Liver (tissue), 3 donors: Measurements from ENCODE around the gene NDUFA11.
"Not testable (repeated sequence)": the region's sequence is repeated elsewhere in the genome, so short reads cannot be mapped to it uniquely, and the experiment has no call there.

ENCODE experiments used
- EGR1 ChIP-seq, 2 donors: IDR thresholded peaks; 2 replicates each; pipeline ENCODE4 v1.6.1; 2016 to 2018; ENCODE audit warnings: antibody characterized with exemption in 2 of 2, low read depth in 2 of 2
- GABPA ChIP-seq, 2 donors: IDR thresholded peaks in 1 of 2; conservative IDR thresholded peaks in 1 of 2; 2 replicates each; pipeline ENCODE4 v1.6.1; 2016; ENCODE audit warnings: antibody characterized with exemption in 2 of 2, mild to moderate bottlenecking in 1 of 2, moderate library complexity in 1 of 2
- JUND ChIP-seq, 2 donors: IDR thresholded peaks; 2 replicates each; pipeline ENCODE4 v1.6.1; 2016; ENCODE audit warnings: antibody characterized with exemption in 2 of 2
- SP1 ChIP-seq: IDR thresholded peaks from 2 replicates; pipeline ENCODE4 v1.6.1; 2018; ENCODE audit warnings: antibody characterized with exemption, mild to moderate bottlenecking
- TAF1 ChIP-seq: conservative IDR thresholded peaks from 2 replicates; pipeline ENCODE4 v1.6.1; 2016; ENCODE audit warnings: antibody characterized with exemption, mild to moderate bottlenecking
- YY1 ChIP-seq: IDR thresholded peaks from 2 replicates; pipeline ENCODE4 v1.6.1; 2016; ENCODE audit warnings: antibody characterized with exemption, mild to moderate bottlenecking
- TF ChIP-seq, protein P1 (sequence below): IDR thresholded peaks from 2 replicates; pipeline ENCODE4 v1.6.1; 2016; ENCODE audit warnings: antibody characterized with exemption
- TF ChIP-seq, protein P2 (sequence below): IDR thresholded peaks from 2 replicates; pipeline ENCODE4 v1.6.1; 2016; ENCODE audit warnings: antibody characterized with exemption
- TF ChIP-seq, protein P3 (sequence below): IDR thresholded peaks from 2 replicates; pipeline ENCODE4 v1.6.1; 2016; ENCODE audit warnings: antibody characterized with exemption, mild to moderate bottlenecking
- TF ChIP-seq, protein P4 (sequence below): fragments of 150-350 bp; IDR thresholded peaks from 2 replicates; pipeline ENCODE4 v1.5.1; 2017; ENCODE audit warnings: improper control_type of control experiment, low read depth, low read length; ENCODE audit not compliant: missing input control
- TF ChIP-seq, protein P5 (sequence below): IDR thresholded peaks from 2 replicates; pipeline ENCODE4 v1.6.1; 2016; ENCODE audit warnings: antibody characterized with exemption
- donor health status: healthy.
- donor health status: healthy.

DNA sequence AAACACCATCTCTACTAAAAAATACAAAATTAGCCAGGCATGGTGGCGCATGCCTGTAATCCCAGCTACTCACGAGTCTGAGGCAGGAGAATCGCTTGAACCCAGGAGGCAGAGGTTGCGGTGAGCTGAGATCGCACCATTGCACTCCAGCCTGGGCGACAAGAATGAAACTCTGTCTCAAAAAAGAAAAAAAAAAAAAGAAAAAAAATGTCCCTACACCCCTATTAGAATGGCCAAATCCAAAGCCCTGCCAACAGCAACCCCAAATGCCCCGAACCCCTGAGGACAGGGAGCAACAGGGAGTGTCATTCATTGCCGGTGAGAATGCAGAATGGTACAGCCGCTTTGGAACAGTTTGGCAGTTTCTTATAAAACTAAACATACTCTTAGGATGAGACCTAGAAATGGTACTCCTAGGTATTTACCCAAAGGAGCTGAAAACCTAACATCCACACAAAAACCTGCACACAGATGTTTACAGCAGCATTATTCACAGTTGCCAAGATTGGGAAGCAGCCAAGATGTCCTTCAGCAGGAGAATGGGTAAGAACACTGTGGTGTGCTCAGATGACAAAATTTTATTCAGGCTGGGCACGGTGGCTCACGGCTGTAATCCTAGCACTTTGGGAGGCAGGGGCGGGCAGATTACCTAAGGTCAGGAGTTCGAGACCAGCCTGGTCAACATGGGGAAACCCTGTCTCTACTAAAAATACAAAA lies 20.3 kb downstream of the NDUFA11 start:
- TF ChIP-seq, protein P1, sequence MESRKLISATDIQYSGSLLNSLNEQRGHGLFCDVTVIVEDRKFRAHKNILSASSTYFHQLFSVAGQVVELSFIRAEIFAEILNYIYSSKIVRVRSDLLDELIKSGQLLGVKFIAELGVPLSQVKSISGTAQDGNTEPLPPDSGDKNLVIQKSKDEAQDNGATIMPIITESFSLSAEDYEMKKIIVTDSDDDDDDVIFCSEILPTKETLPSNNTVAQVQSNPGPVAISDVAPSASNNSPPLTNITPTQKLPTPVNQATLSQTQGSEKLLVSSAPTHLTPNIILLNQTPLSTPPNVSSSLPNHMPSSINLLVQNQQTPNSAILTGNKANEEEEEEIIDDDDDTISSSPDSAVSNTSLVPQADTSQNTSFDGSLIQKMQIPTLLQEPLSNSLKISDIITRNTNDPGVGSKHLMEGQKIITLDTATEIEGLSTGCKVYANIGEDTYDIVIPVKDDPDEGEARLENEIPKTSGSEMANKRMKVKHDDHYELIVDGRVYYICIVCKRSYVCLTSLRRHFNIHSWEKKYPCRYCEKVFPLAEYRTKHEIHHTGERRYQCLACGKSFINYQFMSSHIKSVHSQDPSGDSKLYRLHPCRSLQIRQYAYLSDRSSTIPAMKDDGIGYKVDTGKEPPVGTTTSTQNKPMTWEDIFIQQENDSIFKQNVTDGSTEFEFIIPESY = not testable (repeated sequence)
- TF ChIP-seq, protein P2, sequence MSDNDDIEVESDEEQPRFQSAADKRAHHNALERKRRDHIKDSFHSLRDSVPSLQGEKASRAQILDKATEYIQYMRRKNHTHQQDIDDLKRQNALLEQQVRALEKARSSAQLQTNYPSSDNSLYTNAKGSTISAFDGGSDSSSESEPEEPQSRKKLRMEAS = not testable (repeated sequence)
- TF ChIP-seq, protein P3, sequence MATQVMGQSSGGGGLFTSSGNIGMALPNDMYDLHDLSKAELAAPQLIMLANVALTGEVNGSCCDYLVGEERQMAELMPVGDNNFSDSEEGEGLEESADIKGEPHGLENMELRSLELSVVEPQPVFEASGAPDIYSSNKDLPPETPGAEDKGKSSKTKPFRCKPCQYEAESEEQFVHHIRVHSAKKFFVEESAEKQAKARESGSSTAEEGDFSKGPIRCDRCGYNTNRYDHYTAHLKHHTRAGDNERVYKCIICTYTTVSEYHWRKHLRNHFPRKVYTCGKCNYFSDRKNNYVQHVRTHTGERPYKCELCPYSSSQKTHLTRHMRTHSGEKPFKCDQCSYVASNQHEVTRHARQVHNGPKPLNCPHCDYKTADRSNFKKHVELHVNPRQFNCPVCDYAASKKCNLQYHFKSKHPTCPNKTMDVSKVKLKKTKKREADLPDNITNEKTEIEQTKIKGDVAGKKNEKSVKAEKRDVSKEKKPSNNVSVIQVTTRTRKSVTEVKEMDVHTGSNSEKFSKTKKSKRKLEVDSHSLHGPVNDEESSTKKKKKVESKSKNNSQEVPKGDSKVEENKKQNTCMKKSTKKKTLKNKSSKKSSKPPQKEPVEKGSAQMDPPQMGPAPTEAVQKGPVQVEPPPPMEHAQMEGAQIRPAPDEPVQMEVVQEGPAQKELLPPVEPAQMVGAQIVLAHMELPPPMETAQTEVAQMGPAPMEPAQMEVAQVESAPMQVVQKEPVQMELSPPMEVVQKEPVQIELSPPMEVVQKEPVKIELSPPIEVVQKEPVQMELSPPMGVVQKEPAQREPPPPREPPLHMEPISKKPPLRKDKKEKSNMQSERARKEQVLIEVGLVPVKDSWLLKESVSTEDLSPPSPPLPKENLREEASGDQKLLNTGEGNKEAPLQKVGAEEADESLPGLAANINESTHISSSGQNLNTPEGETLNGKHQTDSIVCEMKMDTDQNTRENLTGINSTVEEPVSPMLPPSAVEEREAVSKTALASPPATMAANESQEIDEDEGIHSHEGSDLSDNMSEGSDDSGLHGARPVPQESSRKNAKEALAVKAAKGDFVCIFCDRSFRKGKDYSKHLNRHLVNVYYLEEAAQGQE = not testable (repeated sequence)
- TF ChIP-seq YY1; TAF1; SP1; JUND (IDR thresholded peaks at IDR 0.05); EGR1 (IDR thresholded peaks at IDR 0.05; ENCODE audit: low read depth in 2 of 2); GABPA (IDR thresholded peaks at IDR 0.05 in 1 of 2, conservative IDR thresholded peaks at IDR 0.05 in 1 of 2): not testable (repeated sequence)
- TF ChIP-seq, protein P4, sequence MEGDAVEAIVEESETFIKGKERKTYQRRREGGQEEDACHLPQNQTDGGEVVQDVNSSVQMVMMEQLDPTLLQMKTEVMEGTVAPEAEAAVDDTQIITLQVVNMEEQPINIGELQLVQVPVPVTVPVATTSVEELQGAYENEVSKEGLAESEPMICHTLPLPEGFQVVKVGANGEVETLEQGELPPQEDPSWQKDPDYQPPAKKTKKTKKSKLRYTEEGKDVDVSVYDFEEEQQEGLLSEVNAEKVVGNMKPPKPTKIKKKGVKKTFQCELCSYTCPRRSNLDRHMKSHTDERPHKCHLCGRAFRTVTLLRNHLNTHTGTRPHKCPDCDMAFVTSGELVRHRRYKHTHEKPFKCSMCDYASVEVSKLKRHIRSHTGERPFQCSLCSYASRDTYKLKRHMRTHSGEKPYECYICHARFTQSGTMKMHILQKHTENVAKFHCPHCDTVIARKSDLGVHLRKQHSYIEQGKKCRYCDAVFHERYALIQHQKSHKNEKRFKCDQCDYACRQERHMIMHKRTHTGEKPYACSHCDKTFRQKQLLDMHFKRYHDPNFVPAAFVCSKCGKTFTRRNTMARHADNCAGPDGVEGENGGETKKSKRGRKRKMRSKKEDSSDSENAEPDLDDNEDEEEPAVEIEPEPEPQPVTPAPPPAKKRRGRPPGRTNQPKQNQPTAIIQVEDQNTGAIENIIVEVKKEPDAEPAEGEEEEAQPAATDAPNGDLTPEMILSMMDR = not testable (repeated sequence)
- TF ChIP-seq, protein P5, sequence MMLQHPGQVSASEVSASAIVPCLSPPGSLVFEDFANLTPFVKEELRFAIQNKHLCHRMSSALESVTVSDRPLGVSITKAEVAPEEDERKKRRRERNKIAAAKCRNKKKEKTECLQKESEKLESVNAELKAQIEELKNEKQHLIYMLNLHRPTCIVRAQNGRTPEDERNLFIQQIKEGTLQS = not testable (repeated sequence)
